ENCODE measurements around the gene CCDC40. TPM values are rescaled to one million over a fixed set of nuclear protein-coding genes. Genes with fewer than 3 reads are reported as not detected.

CCDC40 gene
- total and polyA plus RNA-seq, 2 donors (not counting 1 experiment from before 2014, with no cell fraction given), result 0.53 to 1.5 TPM

DNA sequence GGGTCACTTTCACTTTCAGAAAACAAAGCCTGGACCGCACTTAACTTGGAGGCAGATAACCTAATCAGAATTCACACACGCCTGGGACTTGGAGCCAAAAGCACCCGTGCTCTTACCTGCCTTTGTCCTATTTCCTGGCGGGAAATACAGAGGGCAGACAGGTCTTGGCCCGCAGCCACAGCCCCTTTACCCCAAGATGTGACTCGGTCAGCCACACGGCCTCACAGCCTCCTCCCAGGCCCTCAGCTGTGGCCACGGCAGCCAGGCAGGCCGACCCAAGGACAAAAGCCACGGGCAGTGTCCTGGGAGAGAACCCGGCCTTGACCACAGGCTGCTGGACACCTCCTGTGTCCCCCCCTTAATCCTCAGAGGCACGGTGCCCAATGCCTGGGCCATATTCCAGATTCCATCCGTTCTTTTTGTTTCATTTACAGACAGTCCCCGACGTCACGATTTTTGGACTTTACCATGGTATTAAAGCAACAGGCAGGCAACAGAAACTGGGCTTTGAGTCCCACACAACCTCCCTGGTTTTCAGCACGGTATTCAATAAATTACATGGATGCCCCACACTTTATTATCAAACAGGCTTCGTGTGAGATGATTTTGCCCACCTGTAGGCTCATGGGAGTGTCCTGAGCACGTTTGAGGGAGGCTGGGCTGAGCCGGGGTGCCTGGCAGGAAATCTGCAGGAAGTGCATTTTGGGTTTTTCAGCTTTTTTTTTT is 34.8 kb downstream of the CCDC40 start:
- TF ChIP-seq EZH2 (IDR thresholded peaks at IDR 0.05; ENCODE audit: low read length, missing control alignments), result no peak
- TF ChIP-seq, protein P1, sequence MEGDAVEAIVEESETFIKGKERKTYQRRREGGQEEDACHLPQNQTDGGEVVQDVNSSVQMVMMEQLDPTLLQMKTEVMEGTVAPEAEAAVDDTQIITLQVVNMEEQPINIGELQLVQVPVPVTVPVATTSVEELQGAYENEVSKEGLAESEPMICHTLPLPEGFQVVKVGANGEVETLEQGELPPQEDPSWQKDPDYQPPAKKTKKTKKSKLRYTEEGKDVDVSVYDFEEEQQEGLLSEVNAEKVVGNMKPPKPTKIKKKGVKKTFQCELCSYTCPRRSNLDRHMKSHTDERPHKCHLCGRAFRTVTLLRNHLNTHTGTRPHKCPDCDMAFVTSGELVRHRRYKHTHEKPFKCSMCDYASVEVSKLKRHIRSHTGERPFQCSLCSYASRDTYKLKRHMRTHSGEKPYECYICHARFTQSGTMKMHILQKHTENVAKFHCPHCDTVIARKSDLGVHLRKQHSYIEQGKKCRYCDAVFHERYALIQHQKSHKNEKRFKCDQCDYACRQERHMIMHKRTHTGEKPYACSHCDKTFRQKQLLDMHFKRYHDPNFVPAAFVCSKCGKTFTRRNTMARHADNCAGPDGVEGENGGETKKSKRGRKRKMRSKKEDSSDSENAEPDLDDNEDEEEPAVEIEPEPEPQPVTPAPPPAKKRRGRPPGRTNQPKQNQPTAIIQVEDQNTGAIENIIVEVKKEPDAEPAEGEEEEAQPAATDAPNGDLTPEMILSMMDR (conservative IDR thresholded peaks at IDR 0.05 in 1 of 2, IDR thresholded peaks at IDR 0.05 in 1 of 2; ENCODE audit: low read depth in 1 of 2, low read length in 2 of 2), result no peak
- peak overlapping the region; percentile 72 for H3K27ac ChIP-seq (ENCODE audit: insufficient read depth, low read length)

GRCh38 chr17:80072410-80072809 is 36.0 kb downstream of the CCDC40 start:
- H3K79me2 ChIP-seq (ENCODE audit: control insufficient read depth, insufficient read depth, low read length), result no peaks in the 10 kb centered on the region
- no peak overlapping the region for H3K27ac ChIP-seq (ENCODE audit: insufficient read depth, low read length)
- no peak overlapping the region for H3K4me2 ChIP-seq (ENCODE audit: extremely low read depth, insufficient read depth, low read length)
- no peaks in the 10 kb centered on the region for H3K36me3 ChIP-seq (ENCODE audit: control insufficient read depth, insufficient read depth, low read length)
- TF ChIP-seq EZH2 (IDR thresholded peaks at IDR 0.05; ENCODE audit: low read length, missing control alignments), result no peak
- TF ChIP-seq, protein P1 (conservative IDR thresholded peaks at IDR 0.05 in 1 of 2, IDR thresholded peaks at IDR 0.05 in 1 of 2; ENCODE audit: low read depth in 1 of 2, low read length in 2 of 2), result no peak
- H3K27me3 ChIP-seq (ENCODE audit: control insufficient read depth, insufficient read depth, low read length), result no peaks in the 10 kb centered on the region
- H3K9me3 ChIP-seq (ENCODE audit: control insufficient read depth, insufficient read depth, low read depth, low read length), result no peaks in the 10 kb centered on the region
- no peak overlapping the region for H2AFZ ChIP-seq (ENCODE audit: low read length)
- H3K4me1 ChIP-seq (ENCODE audit: control insufficient read depth, extremely low read depth, insufficient read depth, low read length), result peaks cover 19% of the 10 kb centered on the region
- H4K20me1 ChIP-seq (ENCODE audit: control insufficient read depth, extremely low read depth, insufficient read depth, low read length), result no peaks in the 10 kb centered on the region
- DNase-seq (ENCODE audit: low read depth in 2 of 2), result no peak
- no peak overlapping the region for H3K4me3 ChIP-seq (replicated peaks in 1 of 4; ENCODE audit: control extremely low read depth in 1 of 4, insufficient read depth in 1 of 4, low read depth in 3 of 4, low read length in 4 of 4)
- no peak overlapping the region for H3K9ac ChIP-seq (ENCODE audit: insufficient read depth, low read length)

More for the DNA sequence above, 34.8 kb downstream of the CCDC40 start:
- DNase-seq (ENCODE audit: low read depth in 2 of 2), result peak; percentile 56 to 65
- H3K36me3 ChIP-seq (ENCODE audit: control insufficient read depth, insufficient read depth, low read length), result no peaks in the 10 kb centered on the region
- H3K4me2 ChIP-seq (ENCODE audit: extremely low read depth, insufficient read depth, low read length), result peak overlapping the region; percentile 88
- H4K20me1 ChIP-seq (ENCODE audit: control insufficient read depth, extremely low read depth, insufficient read depth, low read length), result no peaks in the 10 kb centered on the region
- no peaks in the 10 kb centered on the region for H3K79me2 ChIP-seq (ENCODE audit: control insufficient read depth, insufficient read depth, low read length)
- peak overlapping the region; percentile 58 for H2AFZ ChIP-seq (ENCODE audit: low read length)
- peak overlapping the region; percentile 61 for H3K9ac ChIP-seq (ENCODE audit: insufficient read depth, low read length)
- H3K27me3 ChIP-seq (ENCODE audit: control insufficient read depth, insufficient read depth, low read length), result no peaks in the 10 kb centered on the region
- peak overlapping the region in 3 of 4 experiments; percentile 25 to 54 (median 39) for H3K4me3 ChIP-seq (replicated peaks in 1 of 4; ENCODE audit: control extremely low read depth in 1 of 4, insufficient read depth in 1 of 4, low read depth in 3 of 4, low read length in 4 of 4)
- no peaks in the 10 kb centered on the region for H3K9me3 ChIP-seq (ENCODE audit: control insufficient read depth, insufficient read depth, low read depth, low read length)
- H3K4me1 ChIP-seq (ENCODE audit: control insufficient read depth, extremely low read depth, insufficient read depth, low read length), result peaks cover 19% of the 10 kb centered on the region

- peak in 1 of 2 donors; percentile 52 for DNase-seq (ENCODE audit: low read depth in 2 of 2)
- TF ChIP-seq, protein P1 (conservative IDR thresholded peaks at IDR 0.05 in 1 of 2, IDR thresholded peaks at IDR 0.05 in 1 of 2; ENCODE audit: low read depth in 1 of 2, low read length in 2 of 2), result no peak
- Histone ChIP-seq H3K4me1 (ENCODE audit: control insufficient read depth, extremely low read depth, insufficient read depth, low read length) (peaks cover 2% of the 10 kb centered on the region), H3K27ac (ENCODE audit: insufficient read depth, low read length) (no peak overlapping the region), H3K9me3 (ENCODE audit: control insufficient read depth, insufficient read depth, low read depth, low read length) (no peaks in the 10 kb centered on the region), H3K79me2 (ENCODE audit: control insufficient read depth, insufficient read depth, low read length) (no peaks in the 10 kb centered on the region), H3K36me3 (ENCODE audit: control insufficient read depth, insufficient read depth, low read length) (no peaks in the 10 kb centered on the region), H2AFZ (ENCODE audit: low read length) (no peak overlapping the region), H3K27me3 (ENCODE audit: control insufficient read depth, insufficient read depth, low read length) (peaks cover 2% of the 10 kb centered on the region), H3K4me3 (replicated peaks in 1 of 4; ENCODE audit: control extremely low read depth in 1 of 4, insufficient read depth in 1 of 4, low read depth in 3 of 4, low read length in 4 of 4) (no peak overlapping the region), H3K4me2 (ENCODE audit: extremely low read depth, insufficient read depth, low read length) (no peak overlapping the region), H4K20me1 (ENCODE audit: control insufficient read depth, extremely low read depth, insufficient read depth, low read length) (no peaks in the 10 kb centered on the region), H3K9ac (ENCODE audit: insufficient read depth, low read length) (no peak overlapping the region)
Observed at GRCh38 chr17:80080081-80080480, 43.6 kb downstream of the CCDC40 start.

Data from fibroblast of lung (primary cell).